Astrocyte of the spinal cord (primary cell): ENCODE measurements around the gene LHX8.

Experiments
- DNase-seq: peaks from one replicate; pipeline ENCODE4 v3.0.0; 2011; ENCODE audit warnings: low read depth, low spot score
- H3K4me3 ChIP-seq: 2 replicates; pipeline ENCODE4 v1.5.1; 2011; ENCODE audit warnings: low read depth, mild to moderate bottlenecking, low read length, moderate library complexity
- CTCF ChIP-seq: IDR thresholded peaks from 2 replicates; pipeline ENCODE4 v1.5.1; 2012; ENCODE audit warnings: low read depth, mild to moderate bottlenecking, low read length, inconsistent platforms
- in situ Hi-C: cut with HindIII; loops from 2 replicates; pipeline ENCODE4 v1.10.0; 2017; ENCODE audit warnings: low sequenced_read_pairs

Gene LHX8

GRCh38 chr1:75133750-75134646, at the start of gene LHX8:
Gene LHX8, plus strand, starts transcription at chr1:75134388. Its CDS starts 2,227 bp downstream, at chr1:75136615.
- no peak for TF ChIP-seq CTCF
- in situ Hi-C loops = no loop called here
- H3K4me3 ChIP-seq = no peak within 1 kb of the TSS
- peak; percentile 16 for DNase-seq

- in situ Hi-C loops = no loop called here
- no peak overlapping the region for H3K4me3 ChIP-seq
- DNase-seq = no peak
- no peak for TF ChIP-seq CTCF
Observed at GRCh38 chr1:75085931-75086330, 48.3 kb upstream of the LHX8 start.

- DNase-seq = no peak
- H3K4me3 ChIP-seq = no peak overlapping the region
- TF ChIP-seq CTCF = no peak
- in situ Hi-C loops = no loop called here
Observed at GRCh38 chr1:75087278-75087677, 46.9 kb upstream of the LHX8 start.

- no peak for TF ChIP-seq CTCF
- DNase-seq = no peak
- in situ Hi-C loops = no loop called here
- H3K4me3 ChIP-seq = no peak overlapping the region
Observed at GRCh38 chr1:75092141-75092540, 42.0 kb upstream of the LHX8 start.

- TF ChIP-seq CTCF = no peak
- in situ Hi-C loops = no loop called here
- DNase-seq = peak; percentile 1
- no peak overlapping the region for H3K4me3 ChIP-seq
Observed at GRCh38 chr1:75097654-75098053, 36.5 kb upstream of the LHX8 start.

GRCh38 chr1:75099581-75099980, 34.6 kb upstream of the LHX8 start:
- TF ChIP-seq CTCF = no peak
- DNase-seq = no peak
- H3K4me3 ChIP-seq = no peak overlapping the region
- in situ Hi-C loops = no loop called here
